ENCODE measurements around the gene MAEA.
"Not testable (repeated sequence)": the region's sequence is repeated elsewhere in the genome, so short reads cannot be mapped to it uniquely, and the experiment has no call there.

The MAEA gene

GRCh38 chr4:1324443-1325175 is 34.9 kb downstream of the MAEA start:
- DNase-seq: not testable (repeated sequence)

GRCh38 chr4:1325176-1325480 is 35.4 kb downstream of the MAEA start:
- no peak for DNase-seq

DNA sequence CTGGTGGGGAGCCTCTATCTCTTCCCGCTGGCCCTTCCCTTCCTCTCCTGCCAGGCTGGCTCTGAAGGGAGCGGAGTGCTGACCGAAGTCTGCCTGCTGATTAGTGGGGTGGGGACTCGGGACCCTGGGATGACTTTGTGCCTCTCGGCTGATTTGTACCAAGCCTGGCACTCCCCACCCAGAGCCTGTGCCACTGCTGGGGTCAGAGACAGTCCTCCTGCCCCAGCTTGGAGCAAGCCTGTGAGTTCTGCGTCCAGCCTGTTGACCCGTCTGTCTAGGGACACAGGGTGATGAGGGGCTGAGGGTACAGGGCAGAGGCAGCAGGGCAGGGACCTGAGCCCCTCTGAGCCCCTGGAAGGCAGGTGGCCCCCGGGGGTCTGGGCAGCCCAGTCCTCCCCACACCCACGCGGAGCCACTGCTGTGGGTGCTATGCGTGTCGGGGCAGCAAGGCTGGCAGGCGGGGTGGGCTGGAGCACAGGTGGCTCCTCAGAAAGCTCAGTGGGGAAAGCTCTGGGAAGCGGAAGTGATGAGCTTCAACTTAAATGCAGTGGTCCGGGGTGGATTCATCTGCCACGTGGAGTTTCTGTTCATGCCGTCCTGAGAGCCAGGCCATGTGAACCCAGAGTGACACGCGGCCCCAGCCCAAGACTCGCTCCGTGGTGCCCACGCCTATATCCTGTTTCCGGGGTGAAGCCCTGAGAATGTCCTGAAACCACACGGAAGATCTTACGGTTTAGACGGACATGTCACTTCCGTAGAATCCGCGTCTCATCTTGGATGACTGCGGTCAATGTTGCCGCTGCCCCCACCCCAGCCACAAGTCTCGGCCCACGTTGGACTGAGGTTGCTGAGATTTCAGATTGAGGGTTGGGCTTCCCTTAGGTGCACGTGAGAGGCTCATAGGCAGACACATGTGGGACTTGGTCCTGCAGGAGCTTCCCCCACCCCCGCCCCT is 36.3 kb downstream of the MAEA start:
- no peak for DNase-seq

- DNase-seq: no peak
Observed at GRCh38 chr4:1326751-1327525, 37.2 kb downstream of the MAEA start.

DNA sequence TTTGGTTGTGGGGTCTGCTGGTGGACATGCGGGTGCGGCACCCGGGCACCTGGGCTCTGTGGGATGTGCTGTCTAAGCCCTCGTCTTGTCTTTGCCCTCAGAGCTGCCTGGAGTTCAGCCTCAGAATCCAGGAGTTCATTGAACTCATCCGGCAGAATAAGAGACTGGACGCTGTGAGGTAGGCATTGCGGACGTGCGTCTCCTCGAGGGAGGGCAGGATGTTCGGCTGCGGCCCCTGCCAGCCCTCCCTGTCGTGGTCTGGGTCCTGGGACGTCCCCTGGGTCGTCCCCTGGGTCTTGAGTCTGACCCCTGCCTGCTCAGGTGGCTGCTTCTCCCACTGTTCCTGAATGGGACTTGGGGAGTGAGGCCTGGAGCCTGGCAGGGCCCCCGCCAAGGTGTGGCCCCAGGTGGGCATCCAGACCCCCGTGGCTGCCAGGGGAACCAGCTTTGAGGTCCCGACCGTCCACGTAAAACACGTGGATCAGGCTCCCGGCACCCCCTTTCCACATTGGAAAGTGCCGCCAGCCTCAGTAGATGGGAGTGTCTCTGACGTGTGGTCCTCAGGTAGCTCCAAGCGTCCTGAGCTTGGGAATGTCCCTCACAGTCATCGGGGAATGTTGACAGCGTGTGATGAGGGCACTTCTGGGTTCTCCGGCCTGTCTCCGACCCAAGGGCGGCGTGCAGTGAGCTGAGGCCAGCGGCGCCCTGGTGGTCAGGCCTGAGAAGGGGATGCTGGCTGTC is 38.0 kb downstream of the MAEA start:
- DNase-seq: no peak

DNA sequence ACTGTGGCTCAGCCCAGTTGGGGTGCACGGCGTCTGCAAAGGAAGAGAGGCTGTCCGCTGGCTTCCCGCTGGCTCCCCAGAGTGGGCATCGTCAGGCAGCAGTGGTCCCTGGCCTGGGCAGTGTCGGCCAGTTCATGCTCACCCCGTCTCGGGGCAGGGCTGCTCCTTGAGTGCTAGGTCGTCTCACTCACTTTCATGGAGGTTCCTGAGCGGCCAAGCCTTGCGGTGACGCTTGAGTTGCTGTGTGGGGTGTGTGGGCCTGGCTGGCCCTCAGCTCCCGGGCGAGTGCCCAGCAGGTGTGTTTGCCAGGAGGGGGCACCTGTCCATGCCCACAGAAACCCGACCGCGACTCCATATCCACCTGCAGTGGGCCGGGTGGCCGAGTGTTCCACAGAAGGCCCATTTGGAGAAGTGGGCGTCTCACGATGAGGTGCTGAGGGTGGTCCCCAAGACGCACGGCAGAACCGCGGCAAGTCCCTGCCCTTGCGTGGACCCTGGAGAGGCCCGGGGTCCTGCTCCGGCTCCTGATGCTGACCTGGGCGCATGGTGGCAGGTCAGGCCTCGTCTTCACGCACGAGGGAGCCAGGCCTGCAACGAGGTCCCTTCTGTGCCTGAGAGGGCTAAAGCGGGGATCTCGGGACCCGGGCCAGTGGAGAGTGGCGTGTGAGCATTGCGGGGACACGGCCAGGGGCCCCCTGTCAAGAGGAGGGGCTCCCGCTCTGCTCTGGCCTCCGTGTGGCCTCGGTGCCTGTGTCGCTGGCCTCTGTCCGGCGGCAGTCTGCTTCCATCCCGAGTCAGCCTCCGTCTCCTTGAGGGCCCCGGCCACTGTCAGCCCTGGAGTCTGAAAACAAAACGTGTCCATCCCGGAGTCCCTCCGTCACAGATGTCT is 38.8 kb downstream of the MAEA start:
- no peak for DNase-seq

DNA sequence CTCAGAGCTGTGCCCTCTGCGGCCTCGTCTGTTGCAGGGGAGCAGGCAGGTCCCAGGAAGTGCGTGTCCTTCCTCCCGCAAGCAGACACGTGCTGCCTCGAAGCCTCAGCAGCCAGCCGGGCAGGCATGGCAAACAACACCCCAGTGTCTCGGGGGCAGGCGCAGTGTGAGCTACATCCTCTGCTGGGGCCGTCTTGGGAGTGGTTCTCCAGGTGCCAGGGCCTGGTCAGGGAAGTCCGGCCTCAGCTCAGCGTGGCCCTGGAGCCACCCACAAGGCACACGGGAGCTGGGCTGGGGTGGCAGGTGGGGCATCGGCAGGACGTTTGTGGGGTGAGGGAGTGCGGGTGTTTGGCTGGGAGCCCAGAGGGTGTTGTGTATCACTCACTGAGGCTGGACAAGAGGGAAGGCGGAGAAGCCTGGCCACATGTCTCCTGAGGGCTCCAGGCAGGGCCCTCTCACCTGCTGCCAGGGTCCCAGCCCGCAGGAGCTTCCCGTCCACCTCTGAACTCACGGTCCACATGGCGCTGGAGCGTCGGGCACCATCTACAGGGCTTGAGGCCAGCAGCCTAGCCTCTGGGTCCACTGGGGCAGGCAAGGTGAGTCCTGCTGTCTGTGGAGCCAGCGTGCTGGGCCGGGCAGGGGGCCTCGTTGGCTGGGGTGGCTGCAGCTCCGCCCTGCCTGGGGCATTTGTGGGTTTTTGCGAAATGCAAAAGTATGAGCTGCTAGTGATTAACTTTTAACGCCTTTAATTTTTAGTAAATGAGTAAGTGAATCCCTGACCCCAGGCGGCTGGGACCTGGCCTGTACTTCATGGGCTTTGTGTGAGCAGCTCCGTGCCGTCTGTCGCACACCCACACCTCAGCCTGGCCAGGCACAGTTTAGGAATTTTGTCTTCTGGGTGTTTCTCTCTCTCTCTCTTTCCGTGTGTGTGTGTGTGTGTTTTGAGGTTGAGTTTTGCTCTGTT is 40.0 kb downstream of the MAEA start:
- DNase-seq: no peak

- DNase-seq: no peak
Observed at GRCh38 chr4:1330761-1331590, 41.3 kb downstream of the MAEA start.

DNA sequence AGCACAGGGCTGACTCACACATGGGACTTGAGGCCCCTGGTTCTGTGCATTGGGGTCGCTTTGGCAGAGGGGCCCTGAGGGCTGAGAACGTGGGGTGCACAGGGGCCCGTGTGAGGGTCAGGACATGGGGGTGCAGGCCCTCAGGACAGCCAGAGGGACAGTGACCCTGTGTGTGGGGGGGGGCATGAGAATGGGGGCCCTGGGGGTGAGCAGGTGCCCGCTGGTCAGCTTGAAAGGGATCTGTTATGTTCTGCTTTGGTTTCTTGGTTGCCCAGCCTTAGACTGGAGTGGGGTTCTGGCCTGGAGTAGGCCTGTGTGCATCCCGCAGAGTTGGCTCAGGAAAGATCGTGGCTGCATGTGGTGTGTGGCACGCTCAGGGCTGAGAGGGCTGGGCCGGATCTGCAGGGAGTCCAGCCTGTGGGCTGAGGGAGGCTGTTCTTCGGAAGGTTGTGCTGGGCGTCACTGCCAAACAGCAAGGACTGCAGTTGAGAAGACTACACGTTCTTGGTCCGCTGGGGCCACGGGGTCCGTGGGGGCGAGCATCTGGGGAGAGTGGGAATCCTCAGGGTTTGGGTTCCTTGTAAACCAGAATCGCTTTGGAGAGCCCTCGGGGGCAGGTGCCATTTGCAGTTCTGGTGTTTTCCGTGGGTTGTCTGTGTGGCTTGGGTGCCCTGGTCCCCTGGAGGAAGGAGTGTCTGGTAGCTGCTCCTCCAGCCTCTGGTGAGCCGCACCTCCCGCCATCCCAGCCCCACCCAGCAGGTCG is 42.1 kb downstream of the MAEA start:
- no peak for DNase-seq

GRCh38 chr4:1332686-1333085 is 43.0 kb downstream of the MAEA start:
- no peak for DNase-seq

DNA sequence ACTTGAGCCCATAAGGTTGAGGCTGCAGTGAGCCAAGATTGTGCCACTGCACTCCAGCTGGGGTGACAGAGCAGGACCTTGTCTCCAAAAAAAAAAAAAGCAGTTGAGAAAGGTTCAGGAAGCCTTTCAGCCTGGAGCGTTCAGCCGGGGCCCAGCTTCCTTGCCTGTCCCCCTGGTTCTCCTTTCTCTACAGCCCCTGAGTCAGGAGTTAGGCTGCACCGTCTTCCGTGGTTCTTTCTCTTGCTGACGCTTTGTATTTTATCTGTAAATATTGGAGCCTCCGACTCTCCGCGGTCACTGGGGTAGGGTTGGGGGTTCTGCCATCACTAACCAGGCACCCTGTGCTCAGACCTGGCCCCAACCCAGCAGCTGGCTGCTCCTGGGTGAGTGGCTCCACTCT is 43.6 kb downstream of the MAEA start:
- no peak for DNase-seq

DNA sequence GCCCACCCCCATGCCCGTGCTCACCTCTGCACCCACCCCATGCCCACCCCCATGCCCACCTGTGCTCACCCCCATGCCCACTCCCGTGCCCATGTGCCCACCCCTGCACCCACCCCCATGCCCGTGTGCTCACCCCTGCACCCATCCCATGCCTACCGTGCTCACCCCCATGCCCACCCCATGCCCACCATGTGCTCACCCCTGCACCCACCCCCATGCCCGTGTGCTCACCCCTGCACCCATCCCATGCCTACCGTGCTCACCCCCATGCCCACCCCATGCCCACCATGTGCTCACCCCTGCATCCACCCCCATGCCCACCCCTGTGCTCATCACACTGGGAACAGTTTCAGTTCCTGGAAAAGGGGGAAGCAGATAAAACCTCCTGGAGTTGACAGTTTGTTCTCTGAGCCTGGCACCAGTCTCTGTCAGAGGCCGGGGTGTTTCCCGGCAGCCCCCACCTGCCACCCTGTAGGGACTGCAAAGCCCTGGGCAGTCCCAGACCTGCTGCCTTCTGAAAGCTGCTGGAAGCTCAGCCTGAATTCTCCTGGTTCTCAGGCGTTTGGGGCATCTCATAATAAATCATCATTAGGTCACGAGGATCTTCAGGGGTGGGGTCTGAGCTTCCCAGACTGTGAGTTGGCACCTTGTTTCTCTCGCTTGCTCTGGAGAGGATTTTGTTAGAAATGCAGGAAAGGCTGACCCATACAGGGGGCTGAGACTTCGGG is 44.3 kb downstream of the MAEA start:
- not testable (repeated sequence) for DNase-seq

DNA sequence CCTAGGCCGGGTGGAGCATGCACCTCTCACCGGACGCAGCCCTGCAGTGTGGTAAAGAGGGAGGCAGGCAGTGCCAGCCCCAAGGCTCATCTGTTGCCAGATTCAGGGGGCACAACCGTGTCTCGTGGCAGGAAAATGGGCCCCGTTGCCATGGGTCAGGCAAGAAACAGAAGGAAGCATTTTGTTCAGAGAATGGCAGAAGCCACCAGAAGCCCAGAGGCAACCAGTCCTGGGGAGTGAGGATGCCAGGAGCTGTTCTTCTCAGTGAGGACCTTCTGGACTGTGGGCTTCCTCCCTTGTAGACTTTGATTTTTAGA is 44.8 kb downstream of the MAEA start:
- DNase-seq: no peak

DNA sequence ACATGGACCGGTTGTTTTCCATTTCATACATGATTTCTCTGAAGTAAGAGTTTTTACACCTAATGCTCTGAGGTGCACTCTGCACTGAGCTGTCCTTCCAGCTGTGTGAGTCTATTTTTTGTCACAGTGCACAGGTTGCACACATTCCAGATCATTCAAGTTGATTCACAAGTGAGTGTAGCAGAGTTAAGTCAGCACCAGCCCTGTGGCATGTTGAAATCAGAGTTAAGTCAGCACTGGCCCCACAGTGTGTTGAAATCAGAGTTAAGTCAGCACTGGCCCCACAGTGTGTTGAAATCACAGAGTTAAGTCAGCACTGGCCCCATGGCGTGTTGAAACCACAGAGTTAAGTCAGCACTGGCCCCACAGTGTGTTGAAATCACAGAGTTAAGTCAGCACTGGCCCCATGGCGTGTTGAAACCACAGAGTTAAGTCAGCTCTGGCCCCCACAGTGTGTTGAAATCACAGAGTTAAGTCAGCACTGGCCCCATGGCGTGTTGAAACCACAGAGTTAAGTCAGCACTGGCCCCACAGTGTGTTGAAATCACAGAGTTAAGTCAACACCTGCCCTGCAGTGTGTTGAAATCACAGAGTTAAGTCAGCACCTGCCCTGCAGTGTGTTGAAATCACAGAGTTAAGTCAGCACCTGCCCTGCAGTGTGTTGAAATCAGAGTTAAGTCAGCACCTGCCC is 45.6 kb downstream of the MAEA start:
- DNase-seq: not testable (repeated sequence)

DNA sequence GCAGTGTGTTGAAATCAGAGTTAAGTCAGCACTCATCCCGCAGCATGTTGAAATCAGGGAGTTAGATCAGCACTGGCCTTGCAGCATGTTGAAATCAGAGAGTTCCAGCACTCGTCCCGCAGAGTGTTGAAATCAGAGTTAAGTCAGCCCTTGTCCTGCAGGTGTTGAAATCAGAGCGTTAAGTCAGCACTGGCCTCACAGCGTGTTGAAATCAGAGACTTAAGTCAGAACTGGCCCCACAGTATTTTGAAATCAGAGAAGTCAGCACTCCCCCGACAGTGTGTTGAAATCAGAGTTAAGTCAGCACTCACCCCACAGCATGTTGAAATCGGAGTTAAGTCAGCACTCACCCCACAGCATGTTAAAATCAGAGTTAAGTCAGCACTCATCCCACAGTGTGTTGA is 46.4 kb downstream of the MAEA start:
- DNase-seq: no peak

GRCh38 chr4:1337376-1337831 is 47.7 kb downstream of the MAEA start:
- no peak for DNase-seq

DNA sequence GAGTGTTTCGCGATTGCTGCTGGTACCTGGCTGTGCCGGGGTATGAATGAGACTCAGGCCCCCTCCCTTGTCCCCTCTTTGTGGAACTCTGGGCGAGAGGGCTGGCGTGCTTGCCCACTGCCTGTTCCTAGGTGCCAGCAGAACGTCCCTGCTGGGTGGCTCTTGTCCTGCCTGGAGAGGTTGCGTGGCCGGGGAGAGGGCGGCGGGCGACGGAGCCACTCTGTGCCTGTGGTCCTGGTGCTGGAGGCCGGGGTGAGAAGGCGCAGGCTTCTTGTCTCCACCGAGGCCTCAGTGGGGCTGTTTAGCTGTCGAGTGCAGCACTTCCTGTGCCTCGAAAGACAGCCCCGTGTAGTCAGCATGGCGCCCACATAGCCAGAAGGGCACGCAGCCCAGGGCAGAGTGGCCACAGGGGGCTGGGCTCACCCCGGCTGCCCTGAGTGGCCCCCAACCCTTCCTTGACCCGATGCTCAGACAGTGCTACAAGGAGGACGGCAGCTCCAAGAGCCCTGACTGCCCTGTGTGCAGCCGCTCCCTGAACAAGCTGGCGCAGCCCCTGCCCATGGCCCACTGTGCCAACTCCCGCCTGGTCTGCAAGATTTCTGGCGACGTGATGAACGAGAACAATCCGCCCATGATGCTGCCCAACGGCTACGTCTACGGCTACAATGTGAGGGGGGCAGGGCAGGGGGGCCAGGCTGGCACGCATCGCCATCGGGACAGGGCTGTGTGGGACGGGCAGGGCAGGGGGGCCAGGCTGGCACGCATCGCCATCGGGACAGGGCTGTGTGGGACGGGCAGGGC is 48.5 kb downstream of the MAEA start:
- DNase-seq: no peak

All from SHP77 treated with DMSO at 0.1 percent for 48 hours (cell line).